Heart right ventricle (tissue), 16 donors: ENCODE results near the gene ZNG1A. TPM values are rescaled to one million over a fixed set of nuclear protein-coding genes. Genes with fewer than 3 reads are reported as not detected.
A peak's percentile ranks its signal among the peaks of the same experiment; 100 is the strongest.
"Not testable (repeated sequence)": the region's sequence is repeated elsewhere in the genome, so short reads cannot be mapped to it uniquely, and the experiment has no call there.

Experiments
- ATAC-seq, 8 donors: fragments of 200-7000 bp; cut with Tn5 transposase; one replicate each; pipeline ENCODE4 v1.9.1; 2020; ENCODE audit warnings: mild to moderate bottlenecking in 8 of 8, moderate library complexity in 8 of 8, moderate number of reproducible peaks in 1 of 8
- DNase-seq, 2 donors: peaks; one replicate each; pipeline ENCODE4 v3.0.0-alpha.2; 2020
- H3K27ac ChIP-seq, 10 donors: fragments of 200-600 bp; sonication (generic) in 2 of 10; one replicate each; pipeline versions ENCODE4 v1.5.0 to v1.8.0; 2020 to 2022; ENCODE audit warnings: mild to moderate bottlenecking in 3 of 10
- H3K27me3 ChIP-seq, 7 donors: fragments of 200-600 bp; one replicate each; pipeline ENCODE4 v1.8.0; 2021 to 2022; ENCODE audit warnings: mild to moderate bottlenecking in 2 of 7
- H3K36me3 ChIP-seq, 9 donors: fragments of 200-600 bp; sonication (generic) in 1 of 9; one replicate each; pipeline versions ENCODE4 v1.5.0 to v1.8.0; 2020 to 2022; ENCODE audit warnings: mild to moderate bottlenecking in 2 of 9
- H3K4me1 ChIP-seq, 9 donors: fragments of 200-600 bp; sonication (generic) in 1 of 9; one replicate each; pipeline versions ENCODE4 v1.5.0 to v1.8.0; 2020 to 2022; ENCODE audit warnings: mild to moderate bottlenecking in 4 of 9
- H3K4me3 ChIP-seq, 10 donors: fragments of 200-600 bp; sonication (generic) in 2 of 10; one replicate each; pipeline versions ENCODE4 v1.5.0 to v1.8.0; 2020 to 2022; ENCODE audit warnings: mild to moderate bottlenecking in 7 of 10, moderate library complexity in 2 of 10
- H3K9me3 ChIP-seq, 11 donors: fragments of 200-600 bp in 10 of 11; sonication (generic) in 2 of 11; one replicate each; pipeline versions ENCODE4 v1.5.0 to v1.8.0; 2013 to 2022; ENCODE audit warnings: mild to moderate bottlenecking in 2 of 11, control low read depth in 1 of 11, moderate library complexity in 1 of 11
- CTCF ChIP-seq, 9 donors: fragments of 200-600 bp; sonication (generic) in 2 of 9; IDR thresholded peaks; one replicate each; pipeline versions ENCODE4 v1.5.0 to v1.8.0; 2021 to 2022; ENCODE audit warnings: antibody characterized with exemption in 9 of 9, mild to moderate bottlenecking in 5 of 9, moderate library complexity in 1 of 9
- WGBS, 2 donors: extraction: QIAGEN DNeasy Blood & Tissue Kit; methylation state at CpG; one replicate each; pipeline ENCODE4 v1.1.7; 2013; ENCODE audit warnings: inconsistent platforms in 1 of 2; 5-methylcytosine and 5-hydroxymethylcytosine counted together
- intact Hi-C, 10 donors: fragments of 100-400 bp; cut with DNase I; formaldehyde crosslinking; loops; one replicate each; pipeline versions ENCODE4 v1.11.1 to v1.14.2; 2022
- long read RNA-seq, 3 donors: library from polyadenylated mRNA; unstranded; transcript quantifications; one replicate each; pipeline ENCODE4 v2.0.0, GENCODE V29; 2020 to 2021
- polyA plus RNA-seq, 2 donors: library from polyadenylated mRNA; stranded (reverse); fragments of 200-250 nt; gene quantifications; one replicate each; pipeline ENCODE4 v1.2.3, GENCODE V29; 2013
- total RNA-seq, 10 donors: library from RNA; stranded (reverse); fragmentation: NEBNext Ultra II Directional in 3 of 10; extraction: Animal tissue kit (Norgen Biotek cat#: 25700) in 3 of 10; gene quantifications; one replicate each; pipeline versions ENCODE4 v1.2.1 to v1.2.4, GENCODE V29; 2021 to 2023
- donor health status: Arrhythmogenic right ventricular cardiomyopathy.
- donor health status: ischemic (EF 13 %, LVEDD 7.1; RV severe dilation, severe dysfunction).
- donor health status: healthy with polysubstance abuse.
- donor health status: DM: no; HTN: yes; CAD: no.
- donor health status: DM: no; HTN: no; CAD: no.
- donor health status: ischemic (EF 25% LVEDD 6.9; RV normal size, moderate dysfunction).
- donor health status: ischemic (EF 25% LVEDD 5.7; RV mildly dilated, moderate dysfunction).
- donor health status: healthy.
- donor health status: DM: yes; HTN: yes; CAD: no.
- donor health status: Ischemic cardiomyopathy.
- donor health status: ischemic (EF 35%, LVEDD 5.7; RV mildly dilated, moderate dysfunction).
- donor health status: nonischemic (EF 11% LVEDD 7.7; RV severe dilation, severe dysfunction).
- donor health status: DM: yes; HTN: yes; CAD: no.
- donor health status: PGD.
- donor health status: ischemic (EF 29% LVEDD 5.4; RV normal size, mild dysfunction).
- donor health status: nonischemic (EF 23%, LVEDD 6.1; RV moderate dilation, normal function).

ZNG1A gene
- 10 to 100 TPM; 17.7 to 30.4 (median 19.9) TPM for total RNA-seq
- 10 to 100 TPM; 14.2 to 43.4 TPM for polyA plus RNA-seq
- long read RNA-seq, donor 1, transcript CBWD1-202 (15 exons, 1,706 nt): major isoform, 32 of 47 reads
- long read RNA-seq, donor 1, partial matches to known transcripts: 1 of 47 reads
- long read RNA-seq, donor 1, other reads (novel, unspliced or antisense): 7 of 47 reads
- long read RNA-seq, donor 2, transcript CBWD1-202 (15 exons, 1,706 nt): major isoform, 37 of 55 reads
- long read RNA-seq, donor 2, transcript CBWD1-206 (3 exons, 1,731 nt): minor isoform, 6 of 55 reads
- long read RNA-seq, donor 2, partial matches to known transcripts: 2 of 55 reads
- long read RNA-seq, donor 2, other reads (novel, unspliced or antisense): 3 of 55 reads
- long read RNA-seq, donor 3, transcript CBWD1-201 (16 exons, 1,771 nt): minor isoform, 10 of 186 reads
- long read RNA-seq, donor 3, transcript CBWD1-202 (15 exons, 1,706 nt): major isoform, 147 of 186 reads
- long read RNA-seq, donor 3, transcript CBWD1-207 (14 exons, 1,241 nt): minor isoform, 6 of 186 reads
- long read RNA-seq, donor 3, partial matches to known transcripts: 1 of 186 reads
- long read RNA-seq, donor 3, other reads (novel, unspliced or antisense): 20 of 186 reads

GRCh38 chr9:178970-179383, at the start of gene ZNG1A:
Gene ZNG1A (minus strand): TSS chr9:179056. CDS start chr9:178969, 87 bp downstream.
- WGBS, 2 donors: 0 to 1% methylated on average over 10 to 17 of the region's 32 CpGs
- Histone ChIP-seq H3K36me3 (peaks cover 0 to 12% (median 0%) of the 10 kb centered on the region in 9 donors), H3K27ac (peak within 1 kb of the TSS in 7 of 10 donors; percentile 47 to 85 (median 70)), H3K4me3 (peak within 1 kb of the TSS in 9 of 10 donors; percentile 34 to 70 (median 54))
- H3K9me3 ChIP-seq, H3K4me1 ChIP-seq, H3K27me3 ChIP-seq, intact Hi-C loops, ATAC-seq: not testable (repeated sequence)
- DNase-seq: peak; percentile 65 to 77

- intact Hi-C loops: loop anchor here in 1 of 10 donors (10.0 kb wide), 1 partner anchor 67 kb away; no protein-coding TSS in a partner anchor
- ATAC-seq (peak in 1 of 8 donors; percentile 45), DNase-seq (no peak)
- WGBS, 2 donors: 67 to 69% methylated on average over 3 of the region's 3 CpGs
- Histone ChIP-seq H3K4me1 (peaks cover 0 to 42% (median 0%) of the 10 kb centered on the region in 9 donors), H3K27ac (peak overlapping the region in 1 of 10 donors; percentile 26), H3K27me3 (peaks cover 0 to 5% (median 0%) of the 10 kb centered on the region in 7 donors), H3K9me3 (peaks cover 0 to 11% (median 0%) of the 10 kb centered on the region in 11 donors), H3K36me3 (no peaks in the 10 kb centered on the region), H3K4me3 (no peak overlapping the region)
- TF ChIP-seq CTCF (IDR thresholded peaks at IDR 0.05): no peak
These were observed 49.0 kb upstream of the ZNG1A start for GRCh38 chr9:227860-228259.

- Histone ChIP-seq H3K27ac (peak overlapping the region in 1 of 10 donors; percentile 12), H3K4me3 (no peak overlapping the region), H3K27me3 (peaks cover 0 to 12% (median 0%) of the 10 kb centered on the region in 7 donors), H3K36me3 (no peaks in the 10 kb centered on the region), H3K9me3 (peaks cover 0 to 11% (median 0%) of the 10 kb centered on the region in 11 donors), H3K4me1 (peaks cover 0 to 73% (median 0%) of the 10 kb centered on the region in 9 donors)
- DNase-seq: no peak
- TF ChIP-seq CTCF (IDR thresholded peaks at IDR 0.05): no peak
- ATAC-seq: no peak
- intact Hi-C loops: loop anchor here in 1 of 10 donors (10.0 kb wide), 1 partner anchor 70 kb away; no protein-coding TSS in a partner anchor
- 63 to 64% methylated on average over 3 of the region's 3 CpGs for WGBS, 2 donors
These were observed 46.0 kb upstream of the ZNG1A start for GRCh38 chr9:224582-225520.

- Histone ChIP-seq H3K27me3 (peaks cover 0 to 18% (median 8%) of the 10 kb centered on the region in 7 donors), H3K4me3 (no peak overlapping the region), H3K36me3 (no peaks in the 10 kb centered on the region), H3K27ac (peak overlapping the region in 1 of 10 donors; percentile 12), H3K9me3 (peaks cover 0 to 7% (median 0%) of the 10 kb centered on the region in 11 donors), H3K4me1 (peaks cover 0 to 80% (median 0%) of the 10 kb centered on the region in 9 donors)
- DNase-seq (no peak), ATAC-seq (no peak)
- TF ChIP-seq CTCF (IDR thresholded peaks at IDR 0.05): no peak
- WGBS, 2 donors: 58 to 71% methylated on average over 5 of the region's 5 CpGs
- intact Hi-C loops: loop anchor here in 1 of 10 donors (10.0 kb wide), 1 partner anchor 71 kb away; no protein-coding TSS in a partner anchor
These were observed 45.2 kb upstream of the ZNG1A start for GRCh38 chr9:224026-224425.
